Esophagus muscularis mucosa (tissue), 4 donors: ENCODE results near the gene LGALS3.

Source experiments
- EP300 ChIP-seq: sonication (generic); formaldehyde crosslinking; IDR thresholded peaks from one replicate; pipeline ENCODE4 v1.6.1; 2017; ENCODE audit warnings: antibody characterized with exemption
- POLR2A ChIP-seq: fragments of 450-650 bp; IDR thresholded peaks from one replicate; pipeline ENCODE4 v1.6.1; 2017; ENCODE audit warnings: antibody characterized with exemption, moderate library complexity, mild to moderate bottlenecking, low read depth
- POLR2AphosphoS5 ChIP-seq, 2 donors: sonication (generic); formaldehyde crosslinking; IDR thresholded peaks; one replicate each; pipeline ENCODE4 v1.6.1; 2017; ENCODE audit warnings: antibody characterized with exemption in 2 of 2
- TF ChIP-seq, protein P1 (sequence below), 3 experiments: fragments of 200-600 bp in 2 of 3; fragments of 450-650 bp in 1 of 3; sonication (generic) in 2 of 3; IDR thresholded peaks; one replicate each; pipeline ENCODE4 v1.5.1; 2017 to 2019; ENCODE audit warnings: antibody characterized with exemption in 3 of 3, mild to moderate bottlenecking in 2 of 3, moderate library complexity in 1 of 3

DNA sequence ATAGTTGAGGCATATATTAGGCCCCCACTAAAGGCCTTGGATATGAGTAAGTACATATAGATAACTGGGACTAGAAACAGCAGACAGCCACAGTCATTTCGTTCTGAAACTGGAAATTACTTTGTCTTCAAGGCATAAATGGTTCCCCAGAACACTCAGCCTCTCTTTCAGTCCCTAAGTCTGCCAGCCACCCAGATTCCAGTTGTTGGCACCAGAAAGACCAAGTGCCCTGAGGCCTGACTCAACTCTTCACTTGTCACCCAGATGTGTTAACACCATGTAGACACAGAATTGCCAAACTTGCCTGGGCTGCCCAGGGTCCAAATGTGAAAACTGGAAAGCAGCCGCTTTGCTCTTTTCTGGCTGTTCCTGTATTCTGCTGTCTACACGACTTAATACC lies 3.0 kb upstream of the LGALS3 start:
- TF ChIP-seq, protein P1, sequence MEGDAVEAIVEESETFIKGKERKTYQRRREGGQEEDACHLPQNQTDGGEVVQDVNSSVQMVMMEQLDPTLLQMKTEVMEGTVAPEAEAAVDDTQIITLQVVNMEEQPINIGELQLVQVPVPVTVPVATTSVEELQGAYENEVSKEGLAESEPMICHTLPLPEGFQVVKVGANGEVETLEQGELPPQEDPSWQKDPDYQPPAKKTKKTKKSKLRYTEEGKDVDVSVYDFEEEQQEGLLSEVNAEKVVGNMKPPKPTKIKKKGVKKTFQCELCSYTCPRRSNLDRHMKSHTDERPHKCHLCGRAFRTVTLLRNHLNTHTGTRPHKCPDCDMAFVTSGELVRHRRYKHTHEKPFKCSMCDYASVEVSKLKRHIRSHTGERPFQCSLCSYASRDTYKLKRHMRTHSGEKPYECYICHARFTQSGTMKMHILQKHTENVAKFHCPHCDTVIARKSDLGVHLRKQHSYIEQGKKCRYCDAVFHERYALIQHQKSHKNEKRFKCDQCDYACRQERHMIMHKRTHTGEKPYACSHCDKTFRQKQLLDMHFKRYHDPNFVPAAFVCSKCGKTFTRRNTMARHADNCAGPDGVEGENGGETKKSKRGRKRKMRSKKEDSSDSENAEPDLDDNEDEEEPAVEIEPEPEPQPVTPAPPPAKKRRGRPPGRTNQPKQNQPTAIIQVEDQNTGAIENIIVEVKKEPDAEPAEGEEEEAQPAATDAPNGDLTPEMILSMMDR (IDR thresholded peaks at IDR 0.05) = no peak
- no peak for TF ChIP-seq EP300
- TF ChIP-seq POLR2A = no peak
- TF ChIP-seq POLR2AphosphoS5 (IDR thresholded peaks at IDR 0.05) = peak in 1 of 2 donors; percentile 18
